H1 (cell line): ENCODE data around the gene RFX2. TPM values are rescaled to one million over a fixed set of nuclear protein-coding genes. Genes with fewer than 3 reads are reported as not detected.

Source experiments
- CTCF ChIA-PET: fragments of 300-600 bp; sonication (Branson Sonifier 250); formaldehyde crosslinking; loops from one replicate; lab custom pipeline; 2021; ENCODE audit not compliant: partially characterized antibody; lab: Charles Lee
- POLR2A ChIA-PET: fragments of 300-600 bp; sonication (Branson Sonifier 250); formaldehyde crosslinking; loops from one replicate; lab custom pipeline; 2021; ENCODE audit warnings: inconsistent platforms; ENCODE audit not compliant: partially characterized antibody; lab: Charles Lee
- DNase-seq, 2 experiments: peaks; one replicate each; pipeline versions ENCODE4 v3.0.0 to v3.0.0-alpha.2; 2010 to 2022; ENCODE audit warnings: low spot score in 2 of 2, low read depth in 1 of 2, mixed read lengths in 1 of 2
- FAIRE-seq: peaks from 2 replicates; lab custom pipeline; 2011; peaks lifted over from hg19 to GRCh38; lab: Jason Lieb, UNC
- H2AFZ ChIP-seq: 2 replicates; pipeline ENCODE4 v1.8.1; 2012; ENCODE audit warnings: low read length, inconsistent platforms
- H2AK5ac ChIP-seq: 2 replicates; pipeline ENCODE4 v1.6.1; 2013; ENCODE audit warnings: low read depth, low read length
- H2BK120ac ChIP-seq: replicated peaks from 2 replicates; pipeline ENCODE3; 2013; ENCODE audit warnings: low read depth, low read length, inconsistent platforms
- H2BK12ac ChIP-seq: 2 replicates; pipeline ENCODE4 v1.6.1; 2013; ENCODE audit warnings: low read depth, low read length
- H2BK15ac ChIP-seq: 2 replicates; pipeline ENCODE4 v1.6.1; 2013; ENCODE audit warnings: low read length
- H2BK20ac ChIP-seq: 2 replicates; pipeline ENCODE4 v1.6.1; 2013; ENCODE audit warnings: low read length
- H2BK5ac ChIP-seq: 2 replicates; pipeline ENCODE4 v1.6.1; 2013; ENCODE audit warnings: low read depth, low read length
- H3K14ac ChIP-seq: 2 replicates; pipeline ENCODE4 v1.6.1; 2013; ENCODE audit warnings: inconsistent platforms; ENCODE audit not compliant: insufficient read length
- H3K18ac ChIP-seq: 2 replicates; pipeline ENCODE4 v1.6.1; 2013; ENCODE audit warnings: low read length; ENCODE audit errors: extremely low read depth
- H3K23ac ChIP-seq: 2 replicates; pipeline ENCODE4 v1.6.1; 2013; ENCODE audit warnings: inconsistent platforms; ENCODE audit not compliant: insufficient read length
- H3K23me2 ChIP-seq: 2 replicates; pipeline ENCODE4 v1.6.1; 2013; ENCODE audit warnings: low read depth, low read length
- H3K27ac ChIP-seq: 2 replicates; pipeline ENCODE4 v1.6.1; 2011; ENCODE audit warnings: low read depth, low read length, inconsistent platforms
- H3K27me3 ChIP-seq, 4 experiments: replicated peaks in 1 of 4; 1 replicate in 1 of 4; 2 replicates in 3 of 4; pipeline versions ENCODE4 v1.6.1 to v1.8.1; 2011 to 2013; ENCODE audit warnings: low read length in 3 of 4, mild to moderate bottlenecking in 3 of 4, inconsistent platforms in 2 of 4, mixed read lengths in 2 of 4, moderate library complexity in 1 of 4; ENCODE audit not compliant: control insufficient read depth in 3 of 4, insufficient read depth in 3 of 4; ENCODE audit errors: extremely low read depth in 1 of 4
- H3K36me3 ChIP-seq, 4 experiments: 2 replicates each; pipeline versions ENCODE4 v1.6.1 to v1.8.1; 2011 to 2013; ENCODE audit warnings: mild to moderate bottlenecking in 4 of 4, low read length in 3 of 4, moderate library complexity in 2 of 4, control low read depth in 1 of 4, inconsistent platforms in 1 of 4; ENCODE audit not compliant: insufficient read depth in 4 of 4, control insufficient read depth in 2 of 4
- H3K4ac ChIP-seq: replicated peaks from 2 replicates; pipeline ENCODE3; 2013; ENCODE audit warnings: low read length, low read depth, mixed read lengths, inconsistent platforms; ENCODE audit not compliant: insufficient read length
- H3K4me1 ChIP-seq, 4 experiments: replicated peaks in 1 of 4; 1 replicate in 1 of 4; 2 replicates in 3 of 4; pipeline versions ENCODE4 v1.6.1 to v1.8.1; 2011 to 2013; ENCODE audit warnings: low read length in 3 of 4, inconsistent platforms in 2 of 4, mixed read lengths in 1 of 4; ENCODE audit not compliant: insufficient read depth in 4 of 4, control insufficient read depth in 3 of 4
- H3K4me2 ChIP-seq, 2 experiments: 2 replicates each; pipeline versions ENCODE4 v1.6.1 to v1.8.1; 2011 to 2013; ENCODE audit warnings: low read depth in 2 of 2, low read length in 2 of 2, control low read depth in 1 of 2, inconsistent platforms in 1 of 2, mild to moderate bottlenecking in 1 of 2; ENCODE audit not compliant: insufficient read depth in 1 of 2
- H3K4me3 ChIP-seq, 4 experiments: fragments of 200-600, 300-600 bp in 1 of 4; sonication (generic), shearing (Covaris generic), sonication (Bioruptor Twin) in 1 of 4; 2 replicates each; pipeline versions ENCODE4 v1.5.1 to v1.8.1; 2011 to 2016; ENCODE audit warnings: low read length in 4 of 4, low read depth in 3 of 4, control low read depth in 2 of 4, inconsistent platforms in 2 of 4, mild to moderate bottlenecking in 2 of 4, mixed read lengths in 1 of 4, moderate library complexity in 1 of 4; ENCODE audit not compliant: insufficient read depth in 2 of 4; ENCODE audit errors: extremely low read depth in 1 of 4
- H3K56ac ChIP-seq: replicated peaks from 2 replicates; pipeline ENCODE3; 2013; ENCODE audit warnings: low read depth, mild to moderate bottlenecking, mixed read lengths, low read length, inconsistent platforms; ENCODE audit not compliant: insufficient read length
- H3K79me1 ChIP-seq: 2 replicates; pipeline ENCODE4 v1.6.1; 2013; ENCODE audit warnings: low read depth, low read length, control low read depth
- H3K79me2 ChIP-seq, 2 experiments: 2 replicates each; pipeline versions ENCODE4 v1.6.1 to v1.8.1; 2012 to 2013; ENCODE audit warnings: low read length in 2 of 2, mild to moderate bottlenecking in 2 of 2, inconsistent platforms in 1 of 2; ENCODE audit not compliant: insufficient read depth in 2 of 2, control insufficient read depth in 1 of 2
- H3K9ac ChIP-seq, 4 experiments: replicated peaks in 1 of 4; 1 replicate in 1 of 4; 2 replicates in 3 of 4; pipeline versions ENCODE4 v1.6.1 to v1.8.1; 2011 to 2013; ENCODE audit warnings: low read depth in 3 of 4, low read length in 3 of 4, control low read depth in 2 of 4, mild to moderate bottlenecking in 2 of 4, moderate library complexity in 2 of 4, inconsistent platforms in 1 of 4; ENCODE audit errors: extremely low read depth in 1 of 4
- H3K9me3 ChIP-seq, 2 experiments: 2 replicates each; pipeline versions ENCODE4 v1.6.1 to v1.8.1; 2012 to 2013; ENCODE audit warnings: mild to moderate bottlenecking in 2 of 2, moderate library complexity in 2 of 2, control low read depth in 1 of 2, inconsistent platforms in 1 of 2, low read depth in 1 of 2, low read length in 1 of 2, mixed read lengths in 1 of 2; ENCODE audit not compliant: insufficient read depth in 2 of 2
- H4K20me1 ChIP-seq, 2 experiments: replicated peaks in 1 of 2; 2 replicates each; pipeline versions ENCODE3 to v1.8.1; 2011 to 2013; ENCODE audit warnings: inconsistent platforms in 2 of 2, low read length in 2 of 2, mild to moderate bottlenecking in 1 of 2; ENCODE audit not compliant: insufficient read depth in 2 of 2, control insufficient read depth in 1 of 2
- H4K5ac ChIP-seq: 2 replicates; pipeline ENCODE4 v1.6.1; 2013; ENCODE audit warnings: low read length, low read depth, mixed read lengths, inconsistent platforms; ENCODE audit not compliant: insufficient read length
- H4K8ac ChIP-seq: 2 replicates; pipeline ENCODE4 v1.8.0; 2013; ENCODE audit warnings: mild to moderate bottlenecking, moderate library complexity, low read length, inconsistent platforms; ENCODE audit not compliant: insufficient read depth; ENCODE audit errors: extremely low read depth
- H4K91ac ChIP-seq: replicated peaks from 2 replicates; pipeline ENCODE3; 2013; ENCODE audit warnings: low read length, mixed read lengths, inconsistent platforms; ENCODE audit not compliant: insufficient read length
- CREB1 ChIP-seq: IDR thresholded peaks from 2 replicates; pipeline ENCODE4 v1.6.1; 2012; ENCODE audit warnings: inconsistent platforms
- CTBP2 ChIP-seq: IDR thresholded peaks from 2 replicates; pipeline ENCODE4 v1.7.0; 2011; ENCODE audit warnings: borderline replicate concordance, mild to moderate bottlenecking, moderate library complexity, mixed read lengths, low read length; ENCODE audit not compliant: insufficient read depth, insufficient read length
- EP300 ChIP-seq, 2 experiments: IDR thresholded peaks; 1 replicate in 1 of 2; 2 replicates in 1 of 2; pipeline ENCODE4 v1.6.1; 2011 to 2012; ENCODE audit warnings: low read depth in 2 of 2, low read length in 2 of 2, mild to moderate bottlenecking in 2 of 2, borderline replicate concordance in 1 of 2, inconsistent platforms in 1 of 2, moderate library complexity in 1 of 2
- FOSL1 ChIP-seq: IDR thresholded peaks from 2 replicates; pipeline ENCODE4 v1.6.1; 2011; ENCODE audit warnings: mild to moderate bottlenecking, low read depth, low read length, moderate library complexity; ENCODE audit not compliant: insufficient read depth
- HDAC2 ChIP-seq, 2 experiments: fragments of 300-600 bp in 1 of 2; sonication (generic) in 1 of 2; IDR thresholded peaks; 2 replicates each; pipeline ENCODE4 v1.6.1; 2011 to 2012; ENCODE audit warnings: low read depth in 2 of 2, low read length in 2 of 2, mild to moderate bottlenecking in 2 of 2, moderate library complexity in 2 of 2, borderline replicate concordance in 1 of 2, inconsistent platforms in 1 of 2
- SIRT6 ChIP-seq: IDR thresholded peaks from one replicate; pipeline ENCODE4 v1.7.1; 2012; ENCODE audit warnings: low read length, inconsistent platforms
- TBP ChIP-seq: IDR thresholded peaks from 2 replicates; pipeline ENCODE4 v1.6.1; 2011; ENCODE audit warnings: low read depth, low read length, improper control_type of control experiment
- WGBS, 2 experiments: shearing (Covaris generic) in 1 of 2; methylation state at CpG; one replicate each; pipeline versions ENCODE4 v1.1.6 to v1.1.7; 2013 to 2015; ENCODE audit warnings: low lambda C conversion rate in 2 of 2, mixed read lengths in 2 of 2, inconsistent platforms in 1 of 2, low coverage in 1 of 2, missing lambda C conversion rate in 1 of 2; ENCODE audit not compliant: insufficient replicate concordance in 2 of 2, insufficient coverage in 1 of 2, insufficient read length in 1 of 2; ENCODE audit errors: extremely low coverage in 1 of 2, missing lambda C conversion rate in 1 of 2; 5-methylcytosine and 5-hydroxymethylcytosine counted together
- polyA plus RNA-seq, 7 experiments: library from polyadenylated mRNA; depleted of rRNA in 3 of 7; stranded (reverse) in 5 of 7; unstranded in 2 of 7; fragments of >200 nt in 5 of 7; fragments of 200-250 nt in 2 of 7; gene quantifications; 1 replicate in 5 of 7; 2 replicates in 1 of 7; 4 replicates in 1 of 7; pipeline versions ENCODE4 v1.2.1 to v1.2.3, GENCODE V29; 2011 to 2013; ENCODE audit warnings: missing spikeins in 2 of 7, mixed read lengths in 2 of 7
- total RNA-seq: library from RNA; stranded (reverse); fragmentation: NEBNext Ultra II Directional; extraction: Animal tissue kit (Norgen Biotek cat#: 25700); gene quantifications from 2 replicates; pipeline ENCODE4 v1.2.1, GENCODE V29; 2021
- TF ChIP-seq, protein P1 (sequence below): IDR thresholded peaks from 2 replicates; pipeline ENCODE4 v1.6.1; 2012; ENCODE audit warnings: inconsistent platforms

RFX2 gene
- total and polyA plus RNA-seq, 2 of the 8 experiments (the other 6 are each of a cell fraction or from before 2014, with no cell fraction given) = 4.8 to 5.3 TPM

GRCh38 chr19:5972355-5972731 lies 138.0 kb downstream of the RFX2 start:
- H4K8ac ChIP-seq = no peak overlapping the region
- no peak overlapping the region for H3K56ac ChIP-seq
- no peak overlapping the region for H2BK12ac ChIP-seq
- H3K23me2 ChIP-seq = peaks cover 6% of the 10 kb centered on the region; the same call in 1 of the 2 replicates
- no peak overlapping the region for H3K4ac ChIP-seq
- no peak overlapping the region for H3K27ac ChIP-seq
- no peak for DNase-seq
- no peak overlapping the region for H2AFZ ChIP-seq
- H2BK20ac ChIP-seq = no peak overlapping the region
- no peak overlapping the region for H3K23ac ChIP-seq
- no peaks in the 10 kb centered on the region for H3K9me3 ChIP-seq
- no peak overlapping the region for H4K5ac ChIP-seq
- peaks cover 43 to 60% of the 10 kb centered on the region in 2 experiments for H4K20me1 ChIP-seq
- H3K27me3 ChIP-seq = no peaks in the 10 kb centered on the region
- TF ChIP-seq CTBP2 (no peak), FOSL1 (no peak), SIRT6 (no peak), TBP (no peak), EP300 (IDR thresholded peaks at IDR 0.05; ENCODE audit: borderline replicate concordance in 1 of 2, low read depth in 2 of 2, low read length in 2 of 2) (no peak), HDAC2 (IDR thresholded peaks at IDR 0.05; ENCODE audit: borderline replicate concordance in 1 of 2, low read depth in 2 of 2, low read length in 2 of 2) (no peak), CREB1 (no peak)
- TF ChIP-seq, protein P1, sequence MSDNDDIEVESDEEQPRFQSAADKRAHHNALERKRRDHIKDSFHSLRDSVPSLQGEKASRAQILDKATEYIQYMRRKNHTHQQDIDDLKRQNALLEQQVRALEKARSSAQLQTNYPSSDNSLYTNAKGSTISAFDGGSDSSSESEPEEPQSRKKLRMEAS = no peak
- peaks cover 0 to 21% (median 7%) of the 10 kb centered on the region in 4 experiments; a peak in 6 of 8 replicates for H3K36me3 ChIP-seq
- peaks cover 60 to 98% of the 10 kb centered on the region in 2 experiments for H3K79me2 ChIP-seq
- CTCF ChIA-PET = interaction anchor here (0.6 to 2.2 kb wide), 6 partner anchors 15 to 1985 kb away, joined by 3 to 7 read pairs (median 4); no protein-coding TSS in a partner anchor
- WGBS, 2 experiments = 97% methylated on average over 9 of the region's 9 CpGs; no CpG with 5 or more reads in 1 of the 2 experiments
- no peak overlapping the region for H3K4me2 ChIP-seq
- H2BK15ac ChIP-seq = no peak overlapping the region
- no peak overlapping the region for H2BK120ac ChIP-seq
- no peak overlapping the region for H2AK5ac ChIP-seq
- FAIRE-seq = no peak
- no peak overlapping the region for H3K9ac ChIP-seq
- POLR2A ChIA-PET = interaction anchor here (0.9 to 4.4 kb wide), 5 partner anchors 9 to 47 kb away, joined by 3 to 13 read pairs (median 4); no protein-coding TSS in a partner anchor
- H3K18ac ChIP-seq = no peak overlapping the region
- H3K4me3 ChIP-seq = no peak overlapping the region
- peaks cover 63% of the 10 kb centered on the region for H3K79me1 ChIP-seq
- no peak overlapping the region for H3K14ac ChIP-seq
- peaks cover 13 to 18% (median 14%) of the 10 kb centered on the region in 4 experiments for H3K4me1 ChIP-seq
- H2BK5ac ChIP-seq = no peak overlapping the region
- no peak overlapping the region for H4K91ac ChIP-seq
